Measurements from ENCODE around the gene NOS1. TPM values are rescaled to one million over a fixed set of nuclear protein-coding genes. Genes with fewer than 3 reads are reported as not detected.
"Not testable (repeated sequence)": the region's sequence is repeated elsewhere in the genome, so short reads cannot be mapped to it uniquely, and the experiment has no call there.

The NOS1 gene
- total and polyA plus RNA-seq, 3 experiments from 2014 or later: not detected

- POLR2A ChIA-PET; H3K36me3 ChIP-seq (ENCODE audit: insufficient read depth, low read length); H3K4me1 Mint-ChIP-seq; H3K27ac ChIP-seq (ENCODE audit: low read depth, low read length); H3K27ac Mint-ChIP-seq; H3K4me1 ChIP-seq (ENCODE audit: insufficient read depth, low read length); H3K4me3 Mint-ChIP-seq; H3K27me3 ChIP-seq (ENCODE audit: insufficient read depth, low read length, poor library complexity, severe bottlenecking); CTCF ChIA-PET; H3K9me3 Mint-ChIP-seq; DNase-seq; H3K4me3 ChIP-seq (ENCODE audit: low read length); H3K9me3 ChIP-seq (ENCODE audit: low read length); H3K27me3 Mint-ChIP-seq; H3K36me3 Mint-ChIP-seq: not testable (repeated sequence)
These were observed 37.1 kb upstream of the NOS1 start for GRCh38 chr12:117398482-117398881.

GRCh38 chr12:117395766-117396165, 34.3 kb upstream of the NOS1 start:
- H3K4me3 Mint-ChIP-seq: no peak overlapping the region
- POLR2A ChIA-PET: no interaction called here
- CTCF ChIA-PET: no interaction called here

DNA sequence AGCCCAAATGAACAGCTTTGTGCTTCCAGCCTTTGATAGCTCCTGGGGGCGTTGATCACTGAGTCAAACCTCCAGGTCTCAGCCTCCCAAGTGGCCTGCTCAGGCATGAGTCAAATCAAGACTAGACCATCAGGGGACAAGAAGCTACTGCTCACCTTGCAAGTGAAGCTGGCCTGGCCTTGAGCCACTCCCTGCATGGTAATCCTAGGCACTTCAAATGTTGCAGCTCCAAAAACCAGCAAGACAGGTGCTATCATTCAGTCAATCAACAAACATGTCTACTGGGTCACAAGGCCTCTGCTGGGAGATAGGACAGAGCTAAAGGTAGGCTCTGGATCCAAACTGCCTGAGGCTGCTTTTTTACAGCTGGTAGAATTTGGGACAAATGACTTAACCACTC, 33.1 kb upstream of the NOS1 start:
- no peaks in the 10 kb centered on the region for H3K36me3 Mint-ChIP-seq
- no peak overlapping the region for H3K4me3 ChIP-seq (ENCODE audit: low read length)
- POLR2A ChIA-PET: no interaction called here
- H3K4me1 Mint-ChIP-seq: no peaks in the 10 kb centered on the region
- H3K27ac ChIP-seq (ENCODE audit: low read depth, low read length): no peak overlapping the region
- DNase-seq: no peak
- H3K36me3 ChIP-seq (ENCODE audit: insufficient read depth, low read length): no peaks in the 10 kb centered on the region
- H3K9me3 Mint-ChIP-seq: peaks cover 0 to 7% (median 4%) of the 10 kb centered on the region in 5 donors
- no peak overlapping the region for H3K4me3 Mint-ChIP-seq
- CTCF ChIA-PET: no interaction called here
- H3K27ac Mint-ChIP-seq: no peak overlapping the region
- peaks cover 4 to 8% of the 10 kb centered on the region in 2 donors for H3K27me3 Mint-ChIP-seq
- no peaks in the 10 kb centered on the region for H3K4me1 ChIP-seq (ENCODE audit: insufficient read depth, low read length)
- no peaks in the 10 kb centered on the region for H3K9me3 ChIP-seq (ENCODE audit: low read length)
- H3K27me3 ChIP-seq (ENCODE audit: insufficient read depth, low read length, poor library complexity, severe bottlenecking): no peaks in the 10 kb centered on the region

More at GRCh38 chr12:117395766-117396165, 34.3 kb upstream of the NOS1 start:
- no peaks in the 10 kb centered on the region for H3K4me1 ChIP-seq (ENCODE audit: insufficient read depth, low read length)
- Mint-ChIP-seq H3K4me1 (no peaks in the 10 kb centered on the region), H3K36me3 (no peaks in the 10 kb centered on the region), H3K9me3 (peaks cover 2 to 10% (median 4%) of the 10 kb centered on the region in 5 donors), H3K27ac (no peak overlapping the region), H3K27me3 (peaks cover 8 to 9% of the 10 kb centered on the region in 2 donors)
- DNase-seq: no peak
- H3K36me3 ChIP-seq (ENCODE audit: insufficient read depth, low read length): no peaks in the 10 kb centered on the region
- no peaks in the 10 kb centered on the region for H3K9me3 ChIP-seq (ENCODE audit: low read length)
- no peak overlapping the region for H3K27ac ChIP-seq (ENCODE audit: low read depth, low read length)
- H3K27me3 ChIP-seq (ENCODE audit: insufficient read depth, low read length, poor library complexity, severe bottlenecking): no peaks in the 10 kb centered on the region
- H3K4me3 ChIP-seq (ENCODE audit: low read length): no peak overlapping the region

DNA sequence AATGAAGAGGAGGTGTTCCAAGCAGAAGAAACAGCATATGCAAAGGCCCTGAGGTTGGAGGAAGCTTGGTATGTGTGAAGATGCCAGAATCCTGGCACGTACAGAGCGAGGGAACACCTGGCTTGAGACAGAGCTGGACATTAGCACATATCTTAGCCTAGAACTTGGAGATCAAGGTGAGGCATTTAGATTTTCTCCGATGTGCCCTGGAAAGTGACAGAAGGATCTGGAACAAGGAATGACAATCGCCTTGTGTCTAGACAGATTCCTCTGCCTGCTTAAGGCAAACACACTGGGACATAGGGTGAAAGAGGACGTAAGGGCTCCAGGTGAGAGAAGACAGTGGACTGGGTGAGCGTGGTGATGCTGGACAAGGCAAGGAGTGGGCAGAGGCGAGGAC, 32.2 kb upstream of the NOS1 start:
- H3K27me3 Mint-ChIP-seq: peaks cover 4 to 8% of the 10 kb centered on the region in 2 donors
- no peaks in the 10 kb centered on the region for H3K27me3 ChIP-seq (ENCODE audit: insufficient read depth, low read length, poor library complexity, severe bottlenecking)
- CTCF ChIA-PET: no interaction called here

GRCh38 chr12:117390866-117391265, 29.4 kb upstream of the NOS1 start:
- CTCF ChIA-PET: no interaction called here
- H3K4me3 Mint-ChIP-seq: no peak overlapping the region
- no peaks in the 10 kb centered on the region for H3K4me1 ChIP-seq (ENCODE audit: insufficient read depth, low read length)
- H3K9me3 Mint-ChIP-seq: peaks cover 0 to 5% (median 0%) of the 10 kb centered on the region in 5 donors
- H3K36me3 Mint-ChIP-seq: no peaks in the 10 kb centered on the region
- H3K9me3 ChIP-seq (ENCODE audit: low read length): no peaks in the 10 kb centered on the region
- H3K4me1 Mint-ChIP-seq: no peaks in the 10 kb centered on the region
- no peak for DNase-seq
- POLR2A ChIA-PET: no interaction called here
- no peak overlapping the region for H3K4me3 ChIP-seq (ENCODE audit: low read length)
- H3K36me3 ChIP-seq (ENCODE audit: insufficient read depth, low read length): no peaks in the 10 kb centered on the region
- H3K27ac Mint-ChIP-seq: no peak overlapping the region
- peaks cover 2 to 4% of the 10 kb centered on the region in 2 donors for H3K27me3 Mint-ChIP-seq
- no peaks in the 10 kb centered on the region for H3K27me3 ChIP-seq (ENCODE audit: insufficient read depth, low read length, poor library complexity, severe bottlenecking)
- H3K27ac ChIP-seq (ENCODE audit: low read depth, low read length): no peak overlapping the region

More for the DNA sequence above, 32.2 kb upstream of the NOS1 start:
- no peak for DNase-seq
- H3K27ac Mint-ChIP-seq: no peak overlapping the region
- Histone ChIP-seq H3K4me1 (ENCODE audit: insufficient read depth, low read length) (no peaks in the 10 kb centered on the region), H3K4me3 (ENCODE audit: low read length) (no peak overlapping the region), H3K9me3 (ENCODE audit: low read length) (no peaks in the 10 kb centered on the region), H3K36me3 (ENCODE audit: insufficient read depth, low read length) (no peaks in the 10 kb centered on the region), H3K27ac (ENCODE audit: low read depth, low read length) (no peak overlapping the region)
- no peaks in the 10 kb centered on the region for H3K4me1 Mint-ChIP-seq
- H3K36me3 Mint-ChIP-seq: no peaks in the 10 kb centered on the region
- no peak overlapping the region for H3K4me3 Mint-ChIP-seq
- POLR2A ChIA-PET: no interaction called here
- peaks cover 0 to 6% (median 2%) of the 10 kb centered on the region in 5 donors for H3K9me3 Mint-ChIP-seq

- Histone ChIP-seq H3K4me1 (ENCODE audit: insufficient read depth, low read length) (no peaks in the 10 kb centered on the region), H3K9me3 (ENCODE audit: low read length) (no peaks in the 10 kb centered on the region), H3K4me3 (ENCODE audit: low read length) (no peak overlapping the region), H3K27me3 (ENCODE audit: insufficient read depth, low read length, poor library complexity, severe bottlenecking) (no peaks in the 10 kb centered on the region), H3K27ac (ENCODE audit: low read depth, low read length) (no peak overlapping the region), H3K36me3 (ENCODE audit: insufficient read depth, low read length) (no peaks in the 10 kb centered on the region)
- Mint-ChIP-seq H3K27me3 (peaks cover 2 to 4% of the 10 kb centered on the region in 2 donors), H3K4me3 (no peak overlapping the region), H3K4me1 (no peaks in the 10 kb centered on the region), H3K9me3 (peaks cover 0 to 5% (median 0%) of the 10 kb centered on the region in 5 donors), H3K27ac (no peak overlapping the region), H3K36me3 (no peaks in the 10 kb centered on the region)
- ChIA-PET POLR2A (no interaction called here), CTCF (no interaction called here)
- DNase-seq: no peak
These were observed 27.6 kb upstream of the NOS1 start for GRCh38 chr12:117388951-117389446.

DNA sequence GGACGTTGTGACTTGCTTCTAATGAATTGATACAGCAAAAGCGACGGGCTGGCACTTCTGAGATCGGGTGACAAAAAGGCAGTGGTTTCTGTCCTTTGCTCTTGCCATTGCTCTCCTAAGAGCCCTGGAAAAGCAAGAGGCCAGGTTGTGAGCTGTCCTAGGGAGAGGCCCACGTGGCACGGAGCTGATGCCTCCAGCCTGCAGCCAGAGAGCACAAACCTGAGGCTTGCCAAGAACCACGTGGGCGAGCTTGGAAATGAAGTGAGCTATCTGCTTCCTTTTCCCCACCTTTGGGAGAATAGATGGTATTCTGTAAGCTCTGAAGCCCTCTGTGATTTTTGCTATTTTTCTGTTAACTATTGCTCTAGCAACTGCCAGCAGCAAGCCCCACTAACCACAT, 26.4 kb upstream of the NOS1 start:
- CTCF ChIA-PET: no interaction called here
- H3K36me3 Mint-ChIP-seq: no peaks in the 10 kb centered on the region
- POLR2A ChIA-PET: no interaction called here

DNA sequence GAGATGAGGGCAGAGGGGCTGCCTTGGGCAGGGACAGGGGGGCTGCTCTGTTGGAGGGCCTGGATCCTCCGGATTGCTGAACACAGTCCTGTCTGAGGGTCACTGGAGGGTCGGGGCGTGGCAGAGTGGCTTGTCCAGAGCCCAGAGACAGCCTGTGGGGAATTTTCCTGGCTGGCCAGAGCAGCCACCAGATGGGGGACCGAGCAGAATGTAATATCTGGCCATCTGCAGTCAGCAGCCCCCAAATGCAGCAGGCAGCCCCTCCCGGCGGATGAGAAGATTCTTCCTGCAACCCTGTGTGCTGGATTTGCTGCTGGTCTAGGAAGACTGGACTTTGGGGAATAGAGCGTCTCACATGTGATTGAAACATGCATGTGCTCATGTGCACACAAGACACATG, 23.3 kb upstream of the NOS1 start:
- no peak overlapping the region for H3K4me3 Mint-ChIP-seq
- CTCF ChIA-PET: no interaction called here

More for the DNA sequence above, 26.4 kb upstream of the NOS1 start:
- Mint-ChIP-seq H3K9me3 (peaks cover 0 to 5% (median 0%) of the 10 kb centered on the region in 5 donors), H3K27me3 (peaks cover 0 to 2% of the 10 kb centered on the region in 2 donors), H3K4me1 (no peaks in the 10 kb centered on the region), H3K4me3 (no peak overlapping the region), H3K27ac (no peak overlapping the region)
- Histone ChIP-seq H3K4me1 (ENCODE audit: insufficient read depth, low read length) (no peaks in the 10 kb centered on the region), H3K4me3 (ENCODE audit: low read length) (no peak overlapping the region), H3K27ac (ENCODE audit: low read depth, low read length) (no peak overlapping the region), H3K9me3 (ENCODE audit: low read length) (no peaks in the 10 kb centered on the region), H3K27me3 (ENCODE audit: insufficient read depth, low read length, poor library complexity, severe bottlenecking) (no peaks in the 10 kb centered on the region), H3K36me3 (ENCODE audit: insufficient read depth, low read length) (no peaks in the 10 kb centered on the region)
- DNase-seq: no peak

DNA sequence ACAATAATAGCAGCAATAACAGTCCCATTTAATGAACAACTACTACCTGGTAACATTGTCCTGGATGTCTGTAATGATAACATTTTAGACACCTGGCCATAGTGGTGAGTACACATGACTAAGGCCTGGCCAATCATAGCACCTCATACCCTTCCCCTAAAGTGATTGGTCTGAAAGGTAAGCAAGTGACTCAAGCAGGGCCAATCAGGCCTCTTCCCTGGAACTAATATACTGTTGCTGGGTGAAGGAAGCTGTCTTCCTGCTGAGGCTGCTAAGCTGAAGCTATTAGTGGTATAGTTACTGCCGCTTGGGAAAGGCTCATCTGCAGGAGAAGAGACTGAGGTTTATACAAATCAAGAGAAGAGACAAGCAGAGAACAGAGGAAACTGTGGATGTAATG, 18.7 kb upstream of the NOS1 start:
- Mint-ChIP-seq H3K9me3 (peaks cover 2 to 16% (median 4%) of the 10 kb centered on the region in 5 donors), H3K27me3 (peaks cover 0 to 1% of the 10 kb centered on the region in 2 donors), H3K4me1 (no peaks in the 10 kb centered on the region), H3K27ac (no peak overlapping the region), H3K4me3 (no peak overlapping the region), H3K36me3 (no peaks in the 10 kb centered on the region)
- no peak for DNase-seq
- Histone ChIP-seq H3K27me3 (ENCODE audit: insufficient read depth, low read length, poor library complexity, severe bottlenecking) (no peaks in the 10 kb centered on the region), H3K36me3 (ENCODE audit: insufficient read depth, low read length) (no peaks in the 10 kb centered on the region), H3K27ac (ENCODE audit: low read depth, low read length) (no peak overlapping the region), H3K9me3 (ENCODE audit: low read length) (no peaks in the 10 kb centered on the region), H3K4me3 (ENCODE audit: low read length) (no peak overlapping the region), H3K4me1 (ENCODE audit: insufficient read depth, low read length) (no peaks in the 10 kb centered on the region)
- CTCF ChIA-PET: no interaction called here
- POLR2A ChIA-PET: no interaction called here

More for the DNA sequence above, 23.3 kb upstream of the NOS1 start:
- H3K4me1 Mint-ChIP-seq: no peaks in the 10 kb centered on the region
- no peaks in the 10 kb centered on the region for H3K4me1 ChIP-seq (ENCODE audit: insufficient read depth, low read length)
- POLR2A ChIA-PET: no interaction called here
- no peaks in the 10 kb centered on the region for H3K36me3 Mint-ChIP-seq
- peaks cover 0 to 3% (median 0%) of the 10 kb centered on the region in 5 donors for H3K9me3 Mint-ChIP-seq
- no peaks in the 10 kb centered on the region for H3K27me3 Mint-ChIP-seq
- no peak overlapping the region for H3K27ac ChIP-seq (ENCODE audit: low read depth, low read length)
- H3K4me3 ChIP-seq (ENCODE audit: low read length): no peak overlapping the region
- no peak for DNase-seq
- H3K36me3 ChIP-seq (ENCODE audit: insufficient read depth, low read length): no peaks in the 10 kb centered on the region
- no peaks in the 10 kb centered on the region for H3K27me3 ChIP-seq (ENCODE audit: insufficient read depth, low read length, poor library complexity, severe bottlenecking)
- H3K9me3 ChIP-seq (ENCODE audit: low read length): no peaks in the 10 kb centered on the region
- H3K27ac Mint-ChIP-seq: no peak overlapping the region
